IMR-90 (cell line): ENCODE measurements around the gene SPATA9. TPM values are rescaled to one million over a fixed set of nuclear protein-coding genes. Genes with fewer than 3 reads are reported as not detected.

Experiments
- ATAC-seq: fragments of 200-7000 bp; cut with Tn5 transposase; 2 replicates; pipeline ENCODE4 v1.9.1; 2020; ENCODE audit warnings: low read depth, mild to moderate bottlenecking, moderate library complexity
- BruUV-seq: library from RNA; stranded (reverse); fragments of 400-500 nt; replicated peaks from 2 replicates; lab custom pipeline; 2021; lab: Mats Ljungman, UMichigan
- CTCF ChIA-PET: fragments of 300-600 bp; formaldehyde crosslinking; extraction: SDS; loops from one replicate; lab custom pipeline; 2021; ENCODE audit warnings: antibody characterized with exemption; lab: Yijun Ruan, JAX
- POLR2A ChIA-PET: fragments of 300-600 bp; sonication (Branson Sonifier 250); formaldehyde crosslinking; loops from one replicate; lab custom pipeline; 2022; ENCODE audit warnings: antibody characterized with exemption; ENCODE audit not compliant: unreplicated experiment; lab: Charles Lee
- DNase-seq: peaks from one replicate; pipeline ENCODE4 v3.0.0; 2013
- H2AFZ ChIP-seq: replicated peaks from 2 replicates; pipeline ENCODE3; 2013; ENCODE audit warnings: low read length, mild to moderate bottlenecking; ENCODE audit not compliant: poor library complexity
- H2AK5ac ChIP-seq: 2 replicates; pipeline ENCODE4 v1.6.1; 2013; ENCODE audit warnings: low read depth, low read length, inconsistent platforms
- H2AK9ac ChIP-seq: replicated peaks from 2 replicates; pipeline ENCODE3; 2013; ENCODE audit warnings: mild to moderate bottlenecking, low read depth, low read length, moderate library complexity; ENCODE audit not compliant: poor library complexity
- H2BK120ac ChIP-seq: 2 replicates; pipeline ENCODE4 v1.6.1; 2013; ENCODE audit warnings: low read depth, low read length, inconsistent platforms
- H2BK15ac ChIP-seq: 3 replicates; pipeline ENCODE4 v1.6.1; 2013; ENCODE audit warnings: low read depth, low read length, inconsistent platforms
- H2BK20ac ChIP-seq: 2 replicates; pipeline ENCODE4 v1.6.1; 2013; ENCODE audit warnings: low read depth, mild to moderate bottlenecking, inconsistent platforms, low read length, moderate library complexity
- H2BK5ac ChIP-seq: 2 replicates; pipeline ENCODE4 v1.6.1; 2013; ENCODE audit warnings: mild to moderate bottlenecking, low read depth, low read length, inconsistent platforms; ENCODE audit not compliant: poor library complexity, severe bottlenecking
- H3K14ac ChIP-seq: replicated peaks from 2 replicates; pipeline ENCODE4 v1.6.1; 2013; ENCODE audit warnings: low read depth, low read length, inconsistent platforms
- H3K18ac ChIP-seq: 2 replicates; pipeline ENCODE4 v1.6.1; 2013; ENCODE audit warnings: low read depth, low read length, control low read depth
- H3K23ac ChIP-seq: 2 replicates; pipeline ENCODE4 v1.6.1; 2013; ENCODE audit warnings: low read depth, low read length, inconsistent platforms
- H3K27ac ChIP-seq: 2 replicates; pipeline ENCODE4 v1.5.1; 2013; ENCODE audit warnings: mild to moderate bottlenecking, control low read depth, low read length; ENCODE audit not compliant: insufficient read depth
- H3K27me3 ChIP-seq: 2 replicates; pipeline ENCODE4 v1.6.1; 2013; ENCODE audit warnings: low read length; ENCODE audit not compliant: control insufficient read depth, insufficient read depth
- H3K36me3 ChIP-seq: 2 replicates; pipeline ENCODE4 v1.6.1; 2013; ENCODE audit warnings: low read length, mixed read lengths; ENCODE audit not compliant: control insufficient read depth, insufficient read depth
- H3K4ac ChIP-seq: 2 replicates; pipeline ENCODE4 v1.6.1; 2013; ENCODE audit warnings: low read depth, low read length, inconsistent platforms
- H3K4me1 ChIP-seq: 2 replicates; pipeline ENCODE4 v1.6.1; 2013; ENCODE audit warnings: low read length, mixed read lengths; ENCODE audit not compliant: control insufficient read depth, insufficient read depth
- H3K4me2 ChIP-seq: 2 replicates; pipeline ENCODE4 v1.6.1; 2013; ENCODE audit warnings: low read depth, mild to moderate bottlenecking, control low read depth, low read length, moderate library complexity
- H3K4me3 ChIP-seq: 2 replicates; pipeline ENCODE4 v1.5.1; 2013; ENCODE audit warnings: low read depth, mild to moderate bottlenecking, control low read depth, low read length, moderate library complexity; ENCODE audit not compliant: insufficient read depth
- H3K56ac ChIP-seq: 2 replicates; pipeline ENCODE4 v1.6.1; 2013; ENCODE audit warnings: low read length, inconsistent platforms; ENCODE audit not compliant: insufficient read depth; ENCODE audit errors: extremely low read depth
- H3K79me1 ChIP-seq, 2 experiments: 2 replicates each; pipeline ENCODE4 v1.6.1; 2013; ENCODE audit warnings: low read length in 2 of 2, inconsistent platforms in 1 of 2, low read depth in 1 of 2
- H3K9ac ChIP-seq: 2 replicates; pipeline ENCODE4 v1.6.1; 2013; ENCODE audit warnings: low read depth, low read length, control low read depth
- H3K9me1 ChIP-seq: 2 replicates; pipeline ENCODE4 v1.6.1; 2013; ENCODE audit warnings: low read length, inconsistent platforms; ENCODE audit not compliant: insufficient read depth
- H3K9me3 ChIP-seq: 2 replicates; pipeline ENCODE4 v1.6.1; 2013; ENCODE audit warnings: low read length; ENCODE audit not compliant: control insufficient read depth, insufficient read depth
- H4K20me1 ChIP-seq: 2 replicates; pipeline ENCODE4 v1.6.1; 2013; ENCODE audit warnings: low read length, inconsistent platforms; ENCODE audit not compliant: insufficient read depth
- H4K5ac ChIP-seq: 2 replicates; pipeline ENCODE4 v1.6.1; 2013; ENCODE audit warnings: mild to moderate bottlenecking, low read depth, low read length, control low read depth
- H4K8ac ChIP-seq, 2 experiments: 2 replicates each; pipeline ENCODE4 v1.6.1; 2013; ENCODE audit warnings: low read depth in 2 of 2, low read length in 2 of 2, control low read depth in 1 of 2, inconsistent platforms in 1 of 2
- H4K91ac ChIP-seq: 2 replicates; pipeline ENCODE4 v1.6.1; 2013; ENCODE audit warnings: low read depth, low read length, inconsistent platforms; ENCODE audit not compliant: insufficient read depth
- MAFK ChIP-seq: IDR thresholded peaks from 2 replicates; pipeline ENCODE4 v1.6.1; 2012; ENCODE audit warnings: low read depth, low read length, improper control_type of control experiment
- MAZ ChIP-seq: IDR thresholded peaks from 2 replicates; pipeline ENCODE4 v1.6.1; 2012; ENCODE audit warnings: low read depth, mild to moderate bottlenecking, low read length, improper control_type of control experiment, moderate library complexity, borderline replicate concordance
- RCOR1 ChIP-seq: IDR thresholded peaks from 2 replicates; pipeline ENCODE4 v1.6.1; 2012; ENCODE audit warnings: mild to moderate bottlenecking, low read length, improper control_type of control experiment; ENCODE audit not compliant: insufficient replicate concordance
- USF2 ChIP-seq: fragments of 150-350 bp; IDR thresholded peaks from 2 replicates; pipeline ENCODE4 v1.6.1; 2017; ENCODE audit warnings: mild to moderate bottlenecking, antibody characterized with exemption, low read length, low read depth
- WGBS, 2 experiments: methylation state at CpG; one replicate each; pipeline versions ENCODE4 v1.1.5 to v1.1.7; 2013; ENCODE audit warnings: missing lambda C conversion rate in 2 of 2; ENCODE audit not compliant: insufficient read length in 1 of 2; ENCODE audit errors: extremely low coverage in 2 of 2; 5-methylcytosine and 5-hydroxymethylcytosine counted together
- dilution Hi-C: fragments of 300-500 bp; cut with HindIII; formaldehyde crosslinking; loops from one replicate; pipeline ENCODE4 v1.14.3; 2018; ENCODE audit warnings: low sequenced_read_pairs; ENCODE audit not compliant: unreplicated experiment
- in situ Hi-C: fragments of 300-500 bp; cut with MboI; formaldehyde crosslinking; loops from 3 replicates; pipeline ENCODE4 v1.14.3; 2019; ENCODE audit warnings: low sequenced_read_pairs, inconsistent platforms, mixed read lengths
- intact Hi-C: fragments of 100-400 bp; cut with micrococcal nuclease; formaldehyde crosslinking; loops from 2 replicates; pipeline ENCODE4 v1.10.0; 2022
- polyA plus RNA-seq, 3 experiments: library from polyadenylated mRNA; depleted of rRNA; stranded (reverse); fragments of >200 nt; gene quantifications; 2 replicates each; pipeline ENCODE4 v1.2.3, GENCODE V29; 2012; ENCODE audit warnings: low replicate concordance in 1 of 3
- total RNA-seq: library from RNA; depleted of rRNA; stranded (reverse); fragments of >200 nt; gene quantifications from 2 replicates; pipeline ENCODE4 v1.2.3, GENCODE V29; 2012

Gene SPATA9
- total and polyA plus RNA-seq, 2 of the 4 experiments (the other 2 are of a cell fraction): 0.72 to 0.86 TPM

DNA sequence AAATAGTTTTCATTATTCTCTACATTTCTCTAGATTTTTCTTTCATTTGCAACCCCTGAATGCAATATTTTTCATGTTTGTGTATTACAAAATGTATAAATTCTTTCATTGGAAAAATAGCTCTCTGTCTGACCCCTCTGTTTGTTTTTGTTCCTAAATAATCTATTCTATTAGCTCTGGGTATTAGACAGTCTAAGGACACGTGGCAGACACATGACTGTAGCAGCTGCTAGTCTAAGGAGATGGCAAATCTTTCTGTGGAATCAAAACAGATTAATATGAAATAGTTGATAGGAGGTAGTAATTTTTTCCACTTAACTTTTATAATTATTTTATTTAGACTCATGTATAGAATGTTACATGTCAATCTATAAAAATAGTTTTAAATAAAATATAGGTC is 21.4 kb upstream of the SPATA9 start:
- H3K14ac ChIP-seq: no peak overlapping the region
- H2BK120ac ChIP-seq: no peak overlapping the region
- H3K9me3 ChIP-seq: no peaks in the 10 kb centered on the region
- no peaks in the 10 kb centered on the region for H3K9me1 ChIP-seq
- BruUV-seq: no TSS peak
- intact Hi-C loops (no loop called here), in situ Hi-C loops (no loop called here), dilution Hi-C loops (no loop called here)
- H3K4me2 ChIP-seq: no peak overlapping the region
- H3K18ac ChIP-seq: no peak overlapping the region
- no peak overlapping the region for H3K9ac ChIP-seq
- H3K4ac ChIP-seq: no peak overlapping the region
- no peak overlapping the region for H2AFZ ChIP-seq
- no CpG with 5 or more reads among the region's 1 CpG for WGBS, 2 experiments
- ChIA-PET POLR2A (no interaction called here), CTCF (no interaction called here)
- H3K4me3 ChIP-seq: no peak overlapping the region
- H3K36me3 ChIP-seq: no peaks in the 10 kb centered on the region
- H3K4me1 ChIP-seq: no peaks in the 10 kb centered on the region
- DNase-seq (no peak), ATAC-seq (peak; percentile 66; the same call in 1 of the 2 replicates)
- H2BK20ac ChIP-seq: no peak overlapping the region
- no peak overlapping the region for H2BK5ac ChIP-seq
- H3K79me1 ChIP-seq: no peaks in the 10 kb centered on the region
- no peak overlapping the region for H4K8ac ChIP-seq
- no peak overlapping the region for H4K5ac ChIP-seq
- H3K27ac ChIP-seq: no peak overlapping the region
- no peak overlapping the region for H2BK15ac ChIP-seq
- no peak overlapping the region for H3K56ac ChIP-seq
- H2AK5ac ChIP-seq: no peak overlapping the region
- H3K27me3 ChIP-seq: no peaks in the 10 kb centered on the region
- H3K23ac ChIP-seq: no peak overlapping the region
- TF ChIP-seq MAFK (no peak), USF2 (peak; percentile 66; the same call in 1 of the 2 replicates), RCOR1 (no peak), MAZ (no peak)
- H4K91ac ChIP-seq: no peak overlapping the region
- H2AK9ac ChIP-seq: no peak overlapping the region
- H4K20me1 ChIP-seq: no peaks in the 10 kb centered on the region
